HEK293 (cell line): ENCODE data around the gene MAN1C1.

ENCODE experiments used
- CTCF ChIA-PET: fragments of 350-600 bp; formaldehyde crosslinking; extraction: SDS; loops from one replicate; lab custom pipeline; 2021; ENCODE audit warnings: antibody characterized with exemption; lab: Yijun Ruan, JAX
- POLR2A ChIA-PET: fragments of 300-600 bp; formaldehyde crosslinking; extraction: SDS; loops from one replicate; lab custom pipeline; 2020; ENCODE audit warnings: antibody characterized with exemption, inconsistent platforms; lab: Yijun Ruan, JAX
- H3K27ac ChIP-seq: fragments of 200-500 bp; sonication (Bioruptor generic); 2 replicates; pipeline ENCODE4 v1.5.1; 2014; ENCODE audit warnings: low read depth, low read length, control low read depth, inconsistent platforms; ENCODE audit errors: extremely low read depth
- H3K36me3 ChIP-seq, 2 experiments: fragments of 200-500 bp in 1 of 2; sonication (Bioruptor generic) in 1 of 2; 1 replicate in 1 of 2; 2 replicates in 1 of 2; pipeline ENCODE4 v1.5.1; 2014 to 2017; ENCODE audit warnings: inconsistent platforms in 2 of 2, low read length in 2 of 2; ENCODE audit not compliant: control insufficient read depth in 2 of 2, insufficient read depth in 1 of 2
- H3K4me1 ChIP-seq: fragments of 200-500 bp; sonication (Bioruptor generic); 2 replicates; pipeline ENCODE4 v1.5.1; 2014; ENCODE audit warnings: mild to moderate bottlenecking, low read length, inconsistent platforms; ENCODE audit not compliant: control insufficient read depth, insufficient read depth
- H3K4me3 ChIP-seq: 2 replicates; pipeline ENCODE4 v1.5.1; 2011; ENCODE audit warnings: low read depth, mild to moderate bottlenecking, control low read depth, low read length, moderate library complexity
- H3K9me3 ChIP-seq: fragments of 200-500 bp; sonication (Bioruptor generic); 2 replicates; pipeline ENCODE4 v1.5.1; 2014; ENCODE audit warnings: low read depth, low read length, inconsistent platforms; ENCODE audit not compliant: control insufficient read depth, insufficient read depth
- GLI2 ChIP-seq: fragments of 450-650 bp; formaldehyde crosslinking; IDR thresholded peaks from 2 replicates; pipeline ENCODE4; 2017; ENCODE audit warnings: missing biosample characterization, missing genetic modification characterization, low read depth, borderline replicate concordance
- MEIS1 ChIP-seq: sonication (generic); formaldehyde crosslinking; IDR thresholded peaks from 2 replicates; pipeline ENCODE4 v1.8.1; 2022; ENCODE audit warnings: missing genetic modification reagents, mild to moderate bottlenecking, borderline replicate concordance
- MZF1 ChIP-seq: fragments of 450-650 bp; formaldehyde crosslinking; IDR thresholded peaks from 2 replicates; pipeline ENCODE4 v1.5.1; 2017; ENCODE audit warnings: missing biosample characterization, missing genetic modification characterization, borderline replicate concordance
- TRIM28 ChIP-seq: IDR thresholded peaks from 2 replicates; pipeline ENCODE4 v1.6.1; 2011; ENCODE audit warnings: low read length, control low read depth, borderline replicate concordance
- ZBTB6 ChIP-seq: fragments of 450-650 bp; formaldehyde crosslinking; IDR thresholded peaks from 2 replicates; pipeline ENCODE4 v1.5.1; 2017; ENCODE audit warnings: missing biosample characterization, missing genetic modification characterization
- ZBTB8A ChIP-seq: fragments of 450-650 bp; formaldehyde crosslinking; IDR thresholded peaks from 2 replicates; pipeline ENCODE4 v1.5.1; 2016; ENCODE audit warnings: missing biosample characterization, missing genetic modification characterization
- ZNF175 ChIP-seq: fragments of 450-650 bp; formaldehyde crosslinking; IDR thresholded peaks from 2 replicates; pipeline ENCODE4 v1.5.1; 2016; ENCODE audit warnings: missing biosample characterization, missing genetic modification characterization
- ZNF23 ChIP-seq: fragments of 450-650 bp; formaldehyde crosslinking; IDR thresholded peaks from 2 replicates; pipeline ENCODE4 v1.5.1; 2016; ENCODE audit warnings: missing biosample characterization, missing genetic modification characterization, borderline replicate concordance
- ZNF549 ChIP-seq: fragments of 450-650 bp; IDR thresholded peaks from 2 replicates; pipeline ENCODE4 v1.5.1; 2018; ENCODE audit warnings: missing biosample characterization, missing genetic modification characterization, mild to moderate bottlenecking, inconsistent platforms, moderate library complexity
- ZNF558 ChIP-seq: fragments of 450-650 bp; formaldehyde crosslinking; IDR thresholded peaks from 2 replicates; pipeline ENCODE4 v1.5.1; 2016; ENCODE audit warnings: missing biosample characterization, missing genetic modification characterization
- ZNF785 ChIP-seq: fragments of 450-650 bp; formaldehyde crosslinking; IDR thresholded peaks from 2 replicates; pipeline ENCODE4 v1.5.1; 2016; ENCODE audit warnings: missing biosample characterization, missing genetic modification characterization
- TF ChIP-seq, protein P1 (sequence below): fragments of 450-650 bp; formaldehyde crosslinking; IDR thresholded peaks from 2 replicates; pipeline ENCODE4 v1.5.1; 2016; ENCODE audit warnings: missing biosample characterization, missing genetic modification characterization
- TF ChIP-seq, protein P2 (sequence below): fragments of 450-650 bp; formaldehyde crosslinking; IDR thresholded peaks from 2 replicates; pipeline ENCODE4 v1.5.1; 2016; ENCODE audit warnings: missing biosample characterization, missing genetic modification characterization
- TF ChIP-seq, protein P3 (sequence below): fragments of 450-650 bp; formaldehyde crosslinking; IDR thresholded peaks from 2 replicates; pipeline ENCODE4 v1.5.1; 2016; ENCODE audit warnings: missing biosample characterization, missing genetic modification characterization
- TF ChIP-seq, protein P4 (sequence below): fragments of 450-650 bp; formaldehyde crosslinking; IDR thresholded peaks from 2 replicates; pipeline ENCODE4 v1.5.1; 2016; ENCODE audit warnings: missing biosample characterization, missing genetic modification characterization

Gene MAN1C1

GRCh38 chr1:25688390-25689119 lies 72.0 kb downstream of the MAN1C1 start (continued):
- TF ChIP-seq ZBTB8A (tag by site-specific recombination) (peak; percentile 60), MZF1 (tag by site-specific recombination) (no peak), MEIS1 (CRISPR knock-in tag) (0 out of 2 replicates have a peak, but pooled peaks have one; percentile 29)
- TF ChIP-seq, all 188 proteins: peak for 6

- Histone ChIP-seq H3K27ac (no peak overlapping the region), H3K36me3 (no peaks in the 10 kb centered on the region), H3K9me3 (no peaks in the 10 kb centered on the region), H3K4me3 (no peak overlapping the region), H3K4me1 (no peaks in the 10 kb centered on the region)
- CTCF ChIA-PET: no interaction called here
- TF ChIP-seq, protein P1, sequence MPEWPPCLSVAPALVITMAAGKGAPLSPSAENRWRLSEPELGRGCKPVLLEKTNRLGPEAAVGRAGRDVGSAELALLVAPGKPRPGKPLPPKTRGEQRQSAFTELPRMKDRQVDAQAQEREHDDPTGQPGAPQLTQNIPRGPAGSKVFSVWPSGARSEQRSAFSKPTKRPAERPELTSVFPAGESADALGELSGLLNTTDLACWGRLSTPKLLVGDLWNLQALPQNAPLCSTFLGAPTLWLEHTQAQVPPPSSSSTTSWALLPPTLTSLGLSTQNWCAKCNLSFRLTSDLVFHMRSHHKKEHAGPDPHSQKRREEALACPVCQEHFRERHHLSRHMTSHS (tag by site-specific recombination): no peak
- TF ChIP-seq, protein P2, sequence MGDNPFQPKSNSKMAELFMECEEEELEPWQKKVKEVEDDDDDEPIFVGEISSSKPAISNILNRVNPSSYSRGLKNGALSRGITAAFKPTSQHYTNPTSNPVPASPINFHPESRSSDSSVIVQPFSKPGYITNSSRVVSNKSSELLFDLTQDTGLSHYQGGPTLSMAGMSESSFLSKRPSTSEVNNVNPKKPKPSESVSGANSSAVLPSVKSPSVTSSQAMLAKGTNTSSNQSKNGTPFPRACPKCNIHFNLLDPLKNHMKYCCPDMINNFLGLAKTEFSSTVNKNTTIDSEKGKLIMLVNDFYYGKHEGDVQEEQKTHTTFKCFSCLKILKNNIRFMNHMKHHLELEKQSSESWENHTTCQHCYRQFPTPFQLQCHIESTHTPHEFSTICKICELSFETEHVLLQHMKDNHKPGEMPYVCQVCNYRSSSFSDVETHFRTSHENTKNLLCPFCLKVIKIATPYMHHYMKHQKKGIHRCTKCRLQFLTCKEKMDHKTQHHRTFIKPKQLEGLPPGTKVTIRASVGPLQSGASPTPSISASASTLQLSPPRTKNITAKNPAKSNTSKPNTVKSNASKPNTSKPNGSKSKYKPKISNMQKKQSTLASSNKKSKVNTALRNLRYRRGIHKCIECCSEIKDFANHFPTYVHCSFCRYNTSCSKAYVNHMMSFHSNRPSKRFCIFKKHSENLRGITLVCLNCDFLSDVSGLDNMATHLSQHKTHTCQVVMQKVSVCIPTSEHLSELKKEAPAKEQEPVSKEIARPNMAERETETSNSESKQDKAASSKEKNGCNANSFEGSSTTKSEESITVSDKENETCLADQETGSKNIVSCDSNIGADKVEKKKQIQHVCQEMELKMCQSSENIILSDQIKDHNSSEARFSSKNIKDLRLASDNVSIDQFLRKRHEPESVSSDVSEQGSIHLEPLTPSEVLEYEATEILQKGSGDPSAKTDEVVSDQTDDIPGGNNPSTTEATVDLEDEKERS (tag by site-specific recombination): no peak
- TF ChIP-seq ZNF558 (tag by site-specific recombination) (no peak), ZBTB6 (tag by site-specific recombination) (no peak), GLI2 (tag by site-specific recombination) (no peak), TRIM28 (no peak), ZNF23 (no peak), ZNF785 (tag by site-specific recombination) (no peak), ZNF549 (no peak), ZNF175 (tag by site-specific recombination) (no peak)
- TF ChIP-seq, protein P3, sequence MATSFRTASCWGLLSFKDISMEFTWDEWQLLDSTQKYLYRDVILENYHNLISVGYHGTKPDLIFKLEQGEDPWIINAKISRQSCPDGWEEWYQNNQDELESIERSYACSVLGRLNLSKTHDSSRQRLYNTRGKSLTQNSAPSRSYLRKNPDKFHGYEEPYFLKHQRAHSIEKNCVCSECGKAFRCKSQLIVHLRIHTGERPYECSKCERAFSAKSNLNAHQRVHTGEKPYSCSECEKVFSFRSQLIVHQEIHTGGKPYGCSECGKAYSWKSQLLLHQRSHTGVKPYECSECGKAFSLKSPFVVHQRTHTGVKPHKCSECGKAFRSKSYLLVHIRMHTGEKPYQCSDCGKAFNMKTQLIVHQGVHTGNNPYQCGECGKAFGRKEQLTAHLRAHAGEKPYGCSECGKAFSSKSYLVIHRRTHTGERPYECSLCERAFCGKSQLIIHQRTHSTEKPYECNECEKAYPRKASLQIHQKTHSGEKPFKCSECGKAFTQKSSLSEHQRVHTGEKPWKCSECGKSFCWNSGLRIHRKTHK (tag by site-specific recombination): no peak
- TF ChIP-seq, protein P4, sequence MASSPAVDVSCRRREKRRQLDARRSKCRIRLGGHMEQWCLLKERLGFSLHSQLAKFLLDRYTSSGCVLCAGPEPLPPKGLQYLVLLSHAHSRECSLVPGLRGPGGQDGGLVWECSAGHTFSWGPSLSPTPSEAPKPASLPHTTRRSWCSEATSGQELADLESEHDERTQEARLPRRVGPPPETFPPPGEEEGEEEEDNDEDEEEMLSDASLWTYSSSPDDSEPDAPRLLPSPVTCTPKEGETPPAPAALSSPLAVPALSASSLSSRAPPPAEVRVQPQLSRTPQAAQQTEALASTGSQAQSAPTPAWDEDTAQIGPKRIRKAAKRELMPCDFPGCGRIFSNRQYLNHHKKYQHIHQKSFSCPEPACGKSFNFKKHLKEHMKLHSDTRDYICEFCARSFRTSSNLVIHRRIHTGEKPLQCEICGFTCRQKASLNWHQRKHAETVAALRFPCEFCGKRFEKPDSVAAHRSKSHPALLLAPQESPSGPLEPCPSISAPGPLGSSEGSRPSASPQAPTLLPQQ: no peak
- POLR2A ChIA-PET: interaction anchor here (0.6 kb wide), 1 partner anchor 201 kb away, joined by 4 read pairs; no protein-coding TSS in a partner anchor
Observed at GRCh38 chr1:25689686-25690381, 73.2 kb downstream of the MAN1C1 start.
